Activated T-cell treated with anti-CD3 and anti-CD28 coated beads, Interleukin-2, amount 50 U/mL, for 4 hours (primary cell): ENCODE data around the gene VPS16. TPM values are rescaled to one million over a fixed set of nuclear protein-coding genes. Genes with fewer than 3 reads are reported as not detected.

ENCODE experiments used
- ATAC-seq, 2 donors: fragments of 200-7000 bp; cut with Tn5 transposase; one replicate each; pipeline ENCODE4 v1.10.0; 2021
- DNase-seq: peaks from one replicate; pipeline ENCODE4 v3.0.0-alpha.2; 2020
- H3K27me3 Mint-ChIP-seq: one replicate; pipeline ENCODE4 v1.8.0; 2021; ENCODE audit warnings: low read depth, mixed read lengths
- H3K36me3 Mint-ChIP-seq: one replicate; pipeline ENCODE4 v1.8.0; 2022; ENCODE audit warnings: mixed read lengths; ENCODE audit not compliant: insufficient read depth
- H3K4me1 Mint-ChIP-seq: one replicate; pipeline ENCODE4 v1.8.0; 2021; ENCODE audit warnings: low read depth, mixed read lengths
- H3K4me3 Mint-ChIP-seq: one replicate; pipeline ENCODE4 v1.8.0; 2021; ENCODE audit warnings: mild to moderate bottlenecking, moderate library complexity, mixed read lengths
- H3K9me3 Mint-ChIP-seq: one replicate; pipeline ENCODE4 v1.8.0; 2021; ENCODE audit warnings: mixed read lengths
- total RNA-seq, 3 donors: library from RNA; stranded (reverse); gene quantifications; one replicate each; pipeline ENCODE4 v1.2.1, GENCODE V29; 2021

VPS16 gene
- total RNA-seq, 3 donors from 2014 or later = 39.9 to 42.4 (median 41.6) TPM

DNA sequence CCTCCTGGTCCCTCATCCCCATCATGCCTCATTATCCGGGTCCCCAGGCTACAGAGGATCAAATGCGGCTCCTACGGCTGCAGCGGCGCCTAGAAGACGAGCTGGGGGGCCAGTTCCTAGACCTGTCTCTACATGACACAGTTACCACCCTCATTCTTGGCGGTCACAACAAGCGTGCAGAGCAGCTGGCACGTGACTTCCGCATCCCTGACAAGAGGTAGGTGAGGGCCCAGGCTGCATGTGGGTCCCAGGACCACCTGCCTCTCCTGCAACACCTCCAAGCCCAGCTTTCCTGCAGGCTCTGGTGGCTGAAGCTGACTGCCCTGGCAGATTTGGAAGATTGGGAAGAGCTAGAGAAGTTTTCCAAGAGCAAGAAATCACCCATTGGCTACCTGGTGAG lies 24.6 kb downstream of the VPS16 start:
- peaks cover 16% of the 10 kb centered on the region for H3K36me3 Mint-ChIP-seq
- DNase-seq (no peak), ATAC-seq (no peak)
- no peak overlapping the region for H3K4me3 Mint-ChIP-seq
- H3K9me3 Mint-ChIP-seq = no peaks in the 10 kb centered on the region
- H3K27me3 Mint-ChIP-seq = no peaks in the 10 kb centered on the region
- peaks cover 34% of the 10 kb centered on the region for H3K4me1 Mint-ChIP-seq

DNA sequence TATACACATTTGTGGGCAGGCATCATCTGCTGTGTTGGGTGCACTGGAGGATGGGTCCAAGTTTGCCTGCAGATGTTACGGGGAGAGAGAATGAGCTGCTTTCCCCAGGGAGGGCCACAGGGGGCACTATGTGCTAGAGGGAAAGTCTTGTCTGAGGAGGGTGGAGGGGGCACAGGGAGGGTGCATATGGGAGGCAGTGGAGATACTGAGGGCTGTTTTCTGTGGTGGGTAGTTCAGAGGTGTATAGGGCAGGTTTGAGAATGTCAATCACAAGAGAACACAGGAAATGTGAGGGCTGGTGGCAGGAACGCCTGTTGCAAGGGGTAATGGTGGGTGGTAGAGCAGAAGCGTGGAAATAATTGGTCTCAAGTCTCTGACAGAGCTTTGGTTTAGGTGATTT lies 25.1 kb downstream of the VPS16 start:
- Mint-ChIP-seq H3K27me3 (no peaks in the 10 kb centered on the region), H3K36me3 (peaks cover 16% of the 10 kb centered on the region), H3K4me1 (peaks cover 37% of the 10 kb centered on the region), H3K4me3 (no peak overlapping the region), H3K9me3 (no peaks in the 10 kb centered on the region)
- peak; percentile 65 to 66 for ATAC-seq
- DNase-seq = no peak

DNA sequence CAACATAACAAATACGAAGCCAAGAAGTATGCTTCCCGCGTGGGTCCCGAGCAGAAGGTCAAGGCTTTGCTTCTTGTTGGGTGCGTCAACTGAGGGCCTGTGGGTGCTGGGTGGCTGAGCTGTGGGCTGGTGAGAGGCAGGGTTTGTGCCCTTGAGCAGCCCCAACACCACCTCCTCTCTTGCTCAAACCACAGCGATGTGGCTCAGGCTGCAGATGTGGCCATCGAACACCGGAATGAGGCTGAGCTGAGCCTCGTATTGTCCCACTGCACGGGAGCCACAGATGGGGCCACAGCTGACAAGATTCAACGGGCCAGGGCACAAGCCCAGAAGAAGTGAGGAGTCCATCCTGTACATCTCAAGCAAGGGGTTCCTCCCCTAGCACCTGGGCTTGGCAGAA lies 25.7 kb downstream of the VPS16 start:
- H3K27me3 Mint-ChIP-seq = no peaks in the 10 kb centered on the region
- DNase-seq = no peak
- H3K4me1 Mint-ChIP-seq = peaks cover 43% of the 10 kb centered on the region
- no peak overlapping the region for H3K4me3 Mint-ChIP-seq
- peaks cover 11% of the 10 kb centered on the region for H3K36me3 Mint-ChIP-seq
- H3K9me3 Mint-ChIP-seq = no peaks in the 10 kb centered on the region
- ATAC-seq = peak in 1 of 2 donors; percentile 9

DNA sequence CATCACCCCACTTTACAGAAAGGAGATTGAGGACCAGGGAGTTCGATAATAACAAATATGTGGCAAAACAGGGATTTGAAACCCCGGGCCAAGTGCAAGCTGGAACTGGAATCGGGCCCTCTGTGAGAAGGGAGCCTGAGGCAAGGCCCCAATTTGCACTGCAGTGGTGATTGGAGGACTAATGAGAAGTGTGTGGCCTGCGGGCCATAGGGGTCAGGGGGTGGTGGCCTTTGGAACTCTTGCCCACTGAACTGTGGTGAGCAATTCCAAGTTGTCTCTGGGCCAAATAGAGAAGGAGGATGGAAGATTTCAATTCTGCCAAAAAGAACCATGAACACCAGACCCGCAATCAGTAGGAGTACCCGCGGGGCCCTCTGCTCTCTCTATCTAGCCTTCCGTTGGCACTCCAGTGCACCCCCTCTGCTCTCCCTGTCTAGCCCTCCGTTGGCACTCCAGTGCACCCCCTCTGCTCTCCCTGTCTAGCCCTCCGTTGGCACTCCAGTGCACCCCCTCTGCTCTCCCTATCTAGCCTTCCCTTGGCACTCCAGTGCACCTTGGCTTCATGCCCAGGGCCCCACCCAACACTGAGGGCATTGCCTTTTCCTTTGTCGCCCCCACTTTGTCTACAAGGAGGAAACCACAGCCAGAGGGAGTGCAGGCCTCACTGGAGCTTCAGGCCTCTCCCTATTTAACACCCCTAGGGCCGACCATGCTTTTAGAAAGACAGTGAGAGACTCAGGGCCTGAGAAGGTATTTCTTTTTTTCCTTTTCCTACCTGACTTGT lies 26.7 kb downstream of the VPS16 start:
- DNase-seq = no peak
- no peak overlapping the region for H3K4me3 Mint-ChIP-seq
- ATAC-seq = no peak
- H3K27me3 Mint-ChIP-seq = no peaks in the 10 kb centered on the region
- no peaks in the 10 kb centered on the region for H3K9me3 Mint-ChIP-seq
- peaks cover 4% of the 10 kb centered on the region for H3K36me3 Mint-ChIP-seq
- H3K4me1 Mint-ChIP-seq = peaks cover 47% of the 10 kb centered on the region

DNA sequence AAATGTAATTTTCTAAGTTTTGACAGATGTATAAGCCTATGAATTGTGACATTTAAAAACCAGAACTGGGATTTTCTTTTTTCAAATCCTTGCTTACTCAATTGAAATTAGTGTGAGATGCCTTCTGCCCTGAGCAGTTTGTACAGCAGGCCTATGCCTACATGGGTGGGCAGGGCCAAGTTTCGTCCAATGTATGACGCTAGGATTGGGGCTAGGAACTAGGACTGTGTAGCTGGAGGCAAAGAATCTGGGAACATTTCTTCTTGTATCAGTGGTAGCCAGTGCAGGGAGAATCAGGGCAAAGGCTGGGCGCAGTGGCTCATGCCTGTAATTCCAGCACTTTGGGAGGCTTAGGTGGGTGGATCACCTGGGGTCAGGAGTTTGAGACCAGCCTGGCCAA lies 28.8 kb downstream of the VPS16 start:
- Mint-ChIP-seq H3K36me3 (peaks cover 2% of the 10 kb centered on the region), H3K4me1 (peaks cover 54% of the 10 kb centered on the region), H3K9me3 (no peaks in the 10 kb centered on the region), H3K4me3 (no peak overlapping the region), H3K27me3 (no peaks in the 10 kb centered on the region)
- DNase-seq (no peak), ATAC-seq (no peak)

DNA sequence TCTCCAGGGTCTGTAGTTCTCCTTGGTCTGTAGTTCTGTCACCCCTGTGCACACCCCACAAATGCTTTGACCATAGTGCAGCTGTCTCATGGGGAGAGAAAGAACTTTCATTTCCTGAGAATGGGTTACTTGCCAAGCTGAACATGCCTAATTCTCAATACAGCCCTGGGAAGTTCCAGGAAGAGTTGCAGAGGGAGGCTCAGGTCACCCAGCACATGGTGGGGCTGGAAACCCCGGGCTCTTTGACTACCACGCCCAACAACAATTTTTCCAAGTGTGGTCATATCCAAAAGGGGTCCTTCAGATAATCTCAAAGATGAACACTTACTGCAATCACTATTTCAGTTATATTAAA lies 30.5 kb downstream of the VPS16 start:
- Mint-ChIP-seq H3K27me3 (no peaks in the 10 kb centered on the region), H3K4me1 (peaks cover 55% of the 10 kb centered on the region), H3K9me3 (no peaks in the 10 kb centered on the region), H3K4me3 (no peak overlapping the region), H3K36me3 (no peaks in the 10 kb centered on the region)
- no peak for DNase-seq
- no peak for ATAC-seq

DNA sequence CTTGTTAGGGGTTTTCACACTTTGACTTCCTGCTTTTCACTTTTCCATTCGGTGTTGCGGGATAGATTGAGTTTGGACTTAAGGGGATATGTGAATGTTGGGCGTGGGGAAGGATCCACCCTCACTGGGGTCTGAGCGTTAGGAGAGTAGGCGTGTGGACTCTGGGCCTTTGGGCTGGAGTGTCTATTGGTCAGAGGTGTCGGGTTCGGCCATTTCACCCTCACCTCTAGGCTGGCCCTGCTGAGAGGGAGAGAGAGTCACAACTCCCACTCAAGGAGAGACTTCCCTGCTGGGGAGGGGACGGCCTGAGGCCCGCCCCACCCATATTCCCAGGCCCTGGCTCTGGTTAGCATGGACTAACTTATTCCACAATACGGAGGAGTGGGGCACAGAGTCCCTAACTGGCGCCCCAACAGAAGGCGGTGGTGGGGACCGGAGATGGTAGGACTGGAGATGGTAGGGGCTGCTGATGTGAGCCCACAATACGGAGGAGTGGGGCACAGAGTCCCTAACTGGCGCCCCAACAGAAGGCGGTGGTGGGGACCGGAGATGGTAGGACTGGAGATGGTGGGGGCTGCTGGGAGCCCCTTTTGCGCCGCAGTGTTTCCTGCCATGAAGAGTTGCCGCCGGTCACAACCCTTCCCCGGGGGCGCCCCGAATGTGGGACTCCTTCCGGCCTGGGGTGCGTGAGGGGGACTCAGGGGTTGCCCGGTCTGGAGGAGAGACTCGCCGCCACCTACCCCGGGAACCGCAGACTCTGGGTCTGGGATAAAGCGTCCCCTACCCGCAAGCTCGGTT lies 31.3 kb downstream of the VPS16 start:
- Mint-ChIP-seq H3K36me3 (peaks cover 5% of the 10 kb centered on the region), H3K4me3 (peak overlapping the region; percentile 89), H3K27me3 (no peaks in the 10 kb centered on the region), H3K4me1 (peaks cover 56% of the 10 kb centered on the region), H3K9me3 (no peaks in the 10 kb centered on the region)
- ATAC-seq (peak; percentile 1 to 2), DNase-seq (no peak)

DNA sequence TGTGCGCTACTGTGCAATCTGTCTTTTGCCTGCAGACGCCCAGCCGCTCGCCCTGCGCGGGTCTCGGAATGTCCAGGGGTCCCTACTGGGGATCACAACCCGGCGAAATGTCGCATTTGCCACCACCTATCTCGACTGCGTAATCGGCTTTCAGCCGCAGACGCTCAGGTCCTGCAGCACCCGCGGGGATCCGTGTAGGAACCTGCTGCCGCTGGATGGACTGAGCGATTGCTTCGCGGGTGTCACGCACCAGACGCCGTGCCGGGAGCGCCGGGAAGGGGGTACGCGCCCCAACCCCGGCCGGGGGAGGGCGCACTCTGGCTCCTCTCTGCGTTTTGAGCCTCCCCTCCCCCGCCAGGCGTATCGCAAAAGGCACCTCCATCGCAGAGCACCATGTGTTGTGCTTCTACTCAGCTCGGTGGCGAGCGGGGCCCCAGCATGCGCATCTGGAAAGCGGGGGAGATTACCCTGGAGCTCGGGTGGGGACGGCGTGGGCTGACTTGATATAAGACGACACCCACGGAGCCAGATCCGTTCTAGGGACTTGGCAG lies 32.0 kb downstream of the VPS16 start:
- H3K36me3 Mint-ChIP-seq = peaks cover 7% of the 10 kb centered on the region
- H3K4me3 Mint-ChIP-seq = peak overlapping the region; percentile 89
- H3K27me3 Mint-ChIP-seq = no peaks in the 10 kb centered on the region
- no peaks in the 10 kb centered on the region for H3K9me3 Mint-ChIP-seq
- DNase-seq (peak; percentile 69), ATAC-seq (peak; percentile 56 to 59)
- H3K4me1 Mint-ChIP-seq = peaks cover 54% of the 10 kb centered on the region

DNA sequence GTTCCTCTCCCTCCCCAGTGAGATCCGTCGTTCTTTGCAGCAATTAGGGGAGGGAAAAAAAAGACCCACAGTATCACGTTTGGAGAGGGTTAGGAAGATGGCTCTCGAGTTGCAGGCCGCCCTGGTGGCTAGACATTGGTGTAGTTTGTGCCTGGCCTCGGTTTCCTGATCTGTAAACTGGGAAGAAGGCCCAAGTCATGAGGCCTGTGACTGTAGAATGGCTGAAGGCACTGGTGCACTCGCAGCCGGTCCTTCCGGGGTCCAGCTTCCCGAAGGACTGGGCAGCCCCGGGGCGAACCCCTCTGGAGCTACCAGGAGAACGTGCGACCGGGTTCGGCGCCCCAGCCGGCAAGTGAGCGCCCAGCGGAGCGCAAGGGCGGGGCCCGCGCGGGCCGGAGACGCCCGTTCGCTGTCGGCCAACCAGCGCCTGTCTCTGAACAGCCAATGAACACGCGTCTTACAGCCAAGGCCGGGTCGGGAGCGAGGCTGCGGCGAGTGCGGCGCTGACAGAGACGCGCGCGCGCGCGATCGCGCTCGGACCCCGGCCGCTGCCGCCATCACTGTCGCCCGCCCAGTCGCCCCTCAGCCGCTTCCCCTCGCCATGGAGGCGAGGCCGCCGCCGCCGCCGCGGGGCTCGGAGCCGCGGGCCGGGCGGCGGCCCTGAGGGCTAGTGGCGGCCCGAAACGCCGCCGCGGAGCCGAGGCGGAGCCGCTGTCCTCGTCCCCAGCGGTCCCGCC lies 32.6 kb downstream of the VPS16 start, which contains the start of gene PTPRA:
PTPRA (plus strand) TSS at position 472 of the 737 bp plus-strand sequence. CDS start 90,797 bp downstream, outside the sequence.
- Mint-ChIP-seq H3K9me3 (no peaks in the 10 kb centered on the region), H3K4me3 (peak within 1 kb of the TSS; percentile 91), H3K4me1 (peaks cover 49% of the 10 kb centered on the region), H3K27me3 (no peaks in the 10 kb centered on the region), H3K36me3 (peaks cover 7% of the 10 kb centered on the region)
- DNase-seq (peak; percentile 87), ATAC-seq (peak; percentile 94 to 95)

DNA sequence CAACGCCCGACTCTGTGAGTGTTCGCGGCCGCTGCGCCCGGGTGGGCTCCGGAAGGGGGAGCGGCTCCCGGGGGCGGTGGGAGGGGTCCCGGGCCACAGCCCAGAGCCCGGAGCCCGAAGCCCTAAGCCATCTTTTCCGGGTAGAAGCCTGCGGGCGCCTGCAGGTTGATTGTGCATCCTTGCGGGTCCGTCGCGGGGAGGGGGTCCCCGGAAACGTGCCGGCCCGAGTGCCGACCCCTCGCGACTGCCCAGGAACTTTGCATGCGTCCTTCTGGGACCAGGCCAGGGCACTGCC lies 33.1 kb downstream of the VPS16 start:
- Mint-ChIP-seq H3K36me3 (peaks cover 11% of the 10 kb centered on the region), H3K9me3 (no peaks in the 10 kb centered on the region), H3K4me1 (peaks cover 53% of the 10 kb centered on the region), H3K4me3 (peak overlapping the region; percentile 91), H3K27me3 (no peaks in the 10 kb centered on the region)
- DNase-seq (peak; percentile 49), ATAC-seq (peak; percentile 53 to 54)

DNA sequence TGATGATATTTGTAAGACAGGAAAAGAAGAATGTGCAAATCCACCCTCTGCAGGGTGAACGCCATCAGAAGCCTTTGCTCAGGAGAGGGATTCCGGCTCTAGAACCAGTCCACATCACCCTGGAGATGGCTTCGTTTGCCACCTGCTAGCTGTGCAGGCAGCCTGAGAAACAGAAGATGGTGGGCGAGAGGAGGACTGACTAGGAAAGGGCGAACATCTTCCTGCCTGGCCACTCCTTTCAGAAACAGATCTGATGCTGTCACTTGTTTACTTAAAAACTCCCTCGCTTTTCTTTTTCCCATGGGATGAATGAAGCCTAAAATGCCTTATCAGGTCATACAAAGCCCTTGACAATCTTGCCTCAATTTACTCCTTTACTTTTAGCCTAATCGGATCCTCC lies 33.9 kb downstream of the VPS16 start:
- Mint-ChIP-seq H3K4me1 (peaks cover 59% of the 10 kb centered on the region), H3K36me3 (peaks cover 11% of the 10 kb centered on the region), H3K27me3 (no peaks in the 10 kb centered on the region), H3K4me3 (peak overlapping the region; percentile 91), H3K9me3 (no peaks in the 10 kb centered on the region)
- ATAC-seq = no peak
- no peak for DNase-seq

DNA sequence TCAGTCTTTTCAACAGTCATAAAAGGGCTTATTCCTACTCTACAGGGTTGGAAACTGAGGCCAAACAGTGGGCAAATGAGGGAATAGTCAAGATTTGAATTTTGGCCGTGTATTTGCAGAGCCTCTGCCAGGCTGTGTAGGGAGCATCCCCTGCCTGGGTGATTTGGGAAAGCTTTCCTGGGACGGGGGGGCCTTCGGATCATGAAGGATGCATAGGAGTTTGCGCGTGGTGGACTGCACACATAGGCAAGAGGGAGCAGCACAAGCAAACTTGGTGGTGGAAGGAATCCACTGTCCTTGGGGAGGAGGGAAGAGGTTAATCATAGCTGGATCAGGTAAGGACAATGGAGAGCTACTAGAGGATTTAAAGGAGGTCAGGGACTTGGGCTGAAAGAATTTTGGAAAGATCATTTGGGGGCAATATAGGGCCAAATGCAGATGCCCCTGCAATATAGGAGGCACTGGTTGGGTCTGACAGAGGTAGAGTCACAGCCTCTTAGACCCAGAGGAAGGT lies 35.2 kb downstream of the VPS16 start:
- Mint-ChIP-seq H3K36me3 (peaks cover 11% of the 10 kb centered on the region), H3K27me3 (no peaks in the 10 kb centered on the region), H3K9me3 (no peaks in the 10 kb centered on the region), H3K4me1 (peaks cover 59% of the 10 kb centered on the region), H3K4me3 (peak overlapping the region; percentile 37)
- ATAC-seq (no peak), DNase-seq (no peak)

DNA sequence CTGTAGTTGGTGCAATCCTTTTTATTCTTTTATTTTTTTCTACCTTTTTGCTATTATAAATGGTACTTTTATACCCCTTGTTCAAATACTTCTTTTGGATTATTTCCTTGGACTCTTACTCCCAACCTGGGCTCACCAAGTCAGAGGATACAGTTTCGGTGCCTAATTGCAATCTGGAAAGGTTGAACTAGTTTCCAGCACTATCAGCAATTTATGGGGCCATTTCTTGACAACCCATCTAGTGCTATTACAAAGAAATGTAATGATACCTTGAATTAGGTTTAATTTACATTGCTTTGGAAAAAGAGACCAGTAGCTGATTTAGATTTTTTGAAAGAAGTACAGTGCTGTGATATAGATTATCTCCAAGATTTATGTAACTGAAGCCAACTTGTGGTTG lies 38.0 kb downstream of the VPS16 start:
- DNase-seq (no peak), ATAC-seq (no peak)
- no peaks in the 10 kb centered on the region for H3K27me3 Mint-ChIP-seq
- no peaks in the 10 kb centered on the region for H3K9me3 Mint-ChIP-seq
- no peak overlapping the region for H3K4me3 Mint-ChIP-seq
- H3K4me1 Mint-ChIP-seq = peaks cover 45% of the 10 kb centered on the region
- peaks cover 11% of the 10 kb centered on the region for H3K36me3 Mint-ChIP-seq

DNA sequence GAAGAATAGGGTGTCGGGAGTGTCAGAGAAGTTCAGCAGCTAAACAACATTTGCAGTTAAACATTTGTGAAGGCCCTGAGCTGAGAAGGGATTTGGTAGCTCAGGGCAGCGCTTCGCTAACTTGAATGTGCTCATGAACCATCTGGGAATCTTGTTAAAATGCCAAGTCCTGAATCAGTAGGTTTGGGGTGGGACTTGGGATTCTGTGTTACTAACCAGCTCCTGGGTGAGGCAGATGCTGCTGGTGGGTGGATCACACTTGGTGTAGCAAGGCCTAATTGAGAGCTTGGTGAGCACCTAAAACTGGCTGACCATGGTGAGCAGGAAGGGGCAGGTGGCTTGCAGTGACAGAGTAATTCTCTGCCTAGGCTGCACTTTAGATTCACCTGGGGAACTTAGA lies 38.6 kb downstream of the VPS16 start:
- no peaks in the 10 kb centered on the region for H3K9me3 Mint-ChIP-seq
- H3K36me3 Mint-ChIP-seq = peaks cover 12% of the 10 kb centered on the region
- H3K4me3 Mint-ChIP-seq = no peak overlapping the region
- ATAC-seq (no peak), DNase-seq (no peak)
- no peaks in the 10 kb centered on the region for H3K27me3 Mint-ChIP-seq
- H3K4me1 Mint-ChIP-seq = peaks cover 51% of the 10 kb centered on the region
